ENCODE data around the gene ACAD10.

GRCh38 chr12:111806304-111806703, 120.5 kb downstream of the ACAD10 start:
- TF ChIP-seq GATA2 (IDR thresholded peaks at IDR 0.05; ENCODE audit: low read depth, low read length) (no peak), GATA3 (IDR thresholded peaks at IDR 0.05; ENCODE audit: low read depth, low read length) (no peak)
